ENCODE measurements around the gene MYBPC3. TPM values are rescaled to one million over a fixed set of nuclear protein-coding genes. Genes with fewer than 3 reads are reported as not detected.

MYBPC3 gene
- total RNA-seq, 1 experiment from 2014 or later, result 0.07 TPM

GRCh38 chr11:47340980-47341775 lies 11.3 kb downstream of the MYBPC3 start:
- CTCF ChIA-PET, result interaction anchor here (0.6 to 6.7 kb wide), 4 partner anchors 14 to 162 kb away, joined by 4 to 33 read pairs (median 5); no protein-coding TSS in a partner anchor
- DNase-seq (ENCODE audit: low spot score) (no peak), ATAC-seq (no peak)
- H3K27ac Mint-ChIP-seq, result no peak overlapping the region
- POLR2A ChIA-PET, result interaction anchor here (0.6 kb wide), 1 partner anchor 127 kb away, joined by 4 read pairs; no protein-coding TSS in a partner anchor
- H3K4me3 Mint-ChIP-seq, result no peak overlapping the region
- no peak for TF ChIP-seq PRDM15 (CRISPR knock-in tag; IDR thresholded peaks at IDR 0.05)
- TF ChIP-seq, protein P1, sequence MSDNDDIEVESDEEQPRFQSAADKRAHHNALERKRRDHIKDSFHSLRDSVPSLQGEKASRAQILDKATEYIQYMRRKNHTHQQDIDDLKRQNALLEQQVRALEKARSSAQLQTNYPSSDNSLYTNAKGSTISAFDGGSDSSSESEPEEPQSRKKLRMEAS (CRISPR knock-in tag; IDR thresholded peaks at IDR 0.05), result no peak
- TF ChIP-seq FOXJ3 (CRISPR knock-in tag; IDR thresholded peaks at IDR 0.05; ENCODE audit: borderline replicate concordance), result no peak
- no peak for TF ChIP-seq NR1H2 (CRISPR knock-in tag; IDR thresholded peaks at IDR 0.05)
- TF ChIP-seq NR3C1 (CRISPR knock-in tag; conservative IDR thresholded peaks at IDR 0.05; ENCODE audit: low read depth), result no peak
- TF ChIP-seq RORB (CRISPR knock-in tag; IDR thresholded peaks at IDR 0.05), result no peak
- TF ChIP-seq, protein P2, sequence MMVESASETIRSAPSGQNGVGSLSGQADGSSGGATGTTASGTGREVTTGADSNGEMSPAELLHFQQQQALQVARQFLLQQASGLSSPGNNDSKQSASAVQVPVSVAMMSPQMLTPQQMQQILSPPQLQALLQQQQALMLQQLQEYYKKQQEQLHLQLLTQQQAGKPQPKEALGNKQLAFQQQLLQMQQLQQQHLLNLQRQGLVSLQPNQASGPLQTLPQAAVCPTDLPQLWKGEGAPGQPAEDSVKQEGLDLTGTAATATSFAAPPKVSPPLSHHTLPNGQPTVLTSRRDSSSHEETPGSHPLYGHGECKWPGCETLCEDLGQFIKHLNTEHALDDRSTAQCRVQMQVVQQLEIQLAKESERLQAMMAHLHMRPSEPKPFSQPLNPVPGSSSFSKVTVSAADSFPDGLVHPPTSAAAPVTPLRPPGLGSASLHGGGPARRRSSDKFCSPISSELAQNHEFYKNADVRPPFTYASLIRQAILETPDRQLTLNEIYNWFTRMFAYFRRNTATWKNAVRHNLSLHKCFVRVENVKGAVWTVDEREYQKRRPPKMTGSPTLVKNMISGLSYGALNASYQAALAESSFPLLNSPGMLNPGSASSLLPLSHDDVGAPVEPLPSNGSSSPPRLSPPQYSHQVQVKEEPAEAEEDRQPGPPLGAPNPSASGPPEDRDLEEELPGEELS (CRISPR knock-in tag; IDR thresholded peaks at IDR 0.05), result no peak
- TF ChIP-seq NFE2L1 (CRISPR knock-in tag; IDR thresholded peaks at IDR 0.05), result no peak
- TF ChIP-seq PREB (CRISPR knock-in tag; IDR thresholded peaks at IDR 0.05; ENCODE audit: borderline replicate concordance), result no peak
- no peak for TF ChIP-seq ZSCAN18 (CRISPR knock-in tag; IDR thresholded peaks at IDR 0.05)
- TF ChIP-seq TP53 (CRISPR knock-in tag; IDR thresholded peaks at IDR 0.05), result no peak
- TF ChIP-seq CBFB (CRISPR knock-in tag; IDR thresholded peaks at IDR 0.05; ENCODE audit: low read depth), result no peak
- TF ChIP-seq NR2C2 (CRISPR knock-in tag; IDR thresholded peaks at IDR 0.05), result no peak
- no peak for TF ChIP-seq ATF2 (CRISPR knock-in tag; IDR thresholded peaks at IDR 0.05; ENCODE audit: borderline replicate concordance, low read depth)
- TF ChIP-seq, protein P3, sequence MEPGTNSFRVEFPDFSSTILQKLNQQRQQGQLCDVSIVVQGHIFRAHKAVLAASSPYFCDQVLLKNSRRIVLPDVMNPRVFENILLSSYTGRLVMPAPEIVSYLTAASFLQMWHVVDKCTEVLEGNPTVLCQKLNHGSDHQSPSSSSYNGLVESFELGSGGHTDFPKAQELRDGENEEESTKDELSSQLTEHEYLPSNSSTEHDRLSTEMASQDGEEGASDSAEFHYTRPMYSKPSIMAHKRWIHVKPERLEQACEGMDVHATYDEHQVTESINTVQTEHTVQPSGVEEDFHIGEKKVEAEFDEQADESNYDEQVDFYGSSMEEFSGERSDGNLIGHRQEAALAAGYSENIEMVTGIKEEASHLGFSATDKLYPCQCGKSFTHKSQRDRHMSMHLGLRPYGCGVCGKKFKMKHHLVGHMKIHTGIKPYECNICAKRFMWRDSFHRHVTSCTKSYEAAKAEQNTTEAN (CRISPR knock-in tag; IDR thresholded peaks at IDR 0.05), result no peak
- TF ChIP-seq, protein P4, sequence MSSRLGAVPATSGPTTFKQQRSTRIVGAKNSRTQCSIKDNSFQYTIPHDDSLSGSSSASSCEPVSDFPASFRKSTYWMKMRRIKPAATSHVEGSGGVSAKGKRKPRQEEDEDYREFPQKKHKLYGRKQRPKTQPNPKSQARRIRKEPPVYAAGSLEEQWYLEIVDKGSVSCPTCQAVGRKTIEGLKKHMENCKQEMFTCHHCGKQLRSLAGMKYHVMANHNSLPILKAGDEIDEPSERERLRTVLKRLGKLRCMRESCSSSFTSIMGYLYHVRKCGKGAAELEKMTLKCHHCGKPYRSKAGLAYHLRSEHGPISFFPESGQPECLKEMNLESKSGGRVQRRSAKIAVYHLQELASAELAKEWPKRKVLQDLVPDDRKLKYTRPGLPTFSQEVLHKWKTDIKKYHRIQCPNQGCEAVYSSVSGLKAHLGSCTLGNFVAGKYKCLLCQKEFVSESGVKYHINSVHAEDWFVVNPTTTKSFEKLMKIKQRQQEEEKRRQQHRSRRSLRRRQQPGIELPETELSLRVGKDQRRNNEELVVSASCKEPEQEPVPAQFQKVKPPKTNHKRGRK (CRISPR knock-in tag; IDR thresholded peaks at IDR 0.05; ENCODE audit: borderline replicate concordance), result no peak
- no peak for TF ChIP-seq ZNF317 (CRISPR knock-in tag; IDR thresholded peaks at IDR 0.05; ENCODE audit: borderline replicate concordance, low read depth)
- TF ChIP-seq, protein P5, sequence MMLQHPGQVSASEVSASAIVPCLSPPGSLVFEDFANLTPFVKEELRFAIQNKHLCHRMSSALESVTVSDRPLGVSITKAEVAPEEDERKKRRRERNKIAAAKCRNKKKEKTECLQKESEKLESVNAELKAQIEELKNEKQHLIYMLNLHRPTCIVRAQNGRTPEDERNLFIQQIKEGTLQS (CRISPR knock-in tag; conservative IDR thresholded peaks at IDR 0.05), result no peak
- H3K4me1 Mint-ChIP-seq, result no peaks in the 10 kb centered on the region
- no peaks in the 10 kb centered on the region for H3K9me3 Mint-ChIP-seq
- H3K27me3 Mint-ChIP-seq (ENCODE audit: low read depth), result no peaks in the 10 kb centered on the region
- H3K36me3 Mint-ChIP-seq, result no peaks in the 10 kb centered on the region

All from WTC11 (cell line).